GM21367 (cell line): ENCODE results near the gene PTPRF.

Experiments
- ATAC-seq: cut with Tn5 transposase; IDR thresholded peaks from one replicate; pipeline ENCODE4 v1.9.1; 2021; ENCODE audit not compliant: unreplicated experiment

The PTPRF gene

DNA sequence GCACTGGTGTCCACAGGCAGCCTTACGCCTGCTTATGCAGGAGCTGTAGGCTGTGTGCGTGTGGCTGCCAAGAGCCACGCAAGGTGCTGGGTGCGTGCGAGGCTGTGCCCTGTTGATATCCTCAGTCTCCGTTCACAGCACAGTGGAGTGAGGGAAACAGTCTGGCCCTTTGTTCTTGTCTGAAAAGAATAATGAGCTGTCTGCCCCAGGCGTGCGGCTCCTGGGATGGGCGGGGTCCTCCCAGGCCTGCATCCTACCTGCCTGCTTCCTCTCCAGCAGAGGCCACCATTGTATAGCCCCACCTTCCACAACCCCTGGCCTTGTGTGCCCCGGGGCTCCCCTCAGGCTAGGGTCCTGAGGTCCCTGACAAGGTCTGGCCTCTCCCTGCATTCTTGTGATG, 72.3 kb downstream of the PTPRF start:
- ATAC-seq: no peak

DNA sequence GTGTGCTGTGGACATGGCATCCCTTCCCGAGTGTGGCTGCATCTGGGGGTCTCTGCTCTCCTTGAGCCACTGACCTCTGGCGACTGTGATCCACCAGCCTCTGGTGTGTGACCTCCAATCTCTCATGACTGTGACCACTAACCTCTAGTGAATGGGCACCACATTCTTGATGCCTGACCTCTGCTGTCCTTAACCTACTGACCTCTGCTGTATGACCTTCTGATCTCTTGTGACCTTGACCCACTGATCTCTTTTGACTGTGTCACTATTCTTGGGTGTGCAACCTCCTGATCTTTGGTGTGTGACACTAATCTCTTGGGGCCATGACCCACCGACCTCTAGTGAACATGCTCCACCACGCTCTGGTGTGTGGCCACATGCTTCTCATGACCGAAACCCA, 73.5 kb downstream of the PTPRF start:
- no peak for ATAC-seq

DNA sequence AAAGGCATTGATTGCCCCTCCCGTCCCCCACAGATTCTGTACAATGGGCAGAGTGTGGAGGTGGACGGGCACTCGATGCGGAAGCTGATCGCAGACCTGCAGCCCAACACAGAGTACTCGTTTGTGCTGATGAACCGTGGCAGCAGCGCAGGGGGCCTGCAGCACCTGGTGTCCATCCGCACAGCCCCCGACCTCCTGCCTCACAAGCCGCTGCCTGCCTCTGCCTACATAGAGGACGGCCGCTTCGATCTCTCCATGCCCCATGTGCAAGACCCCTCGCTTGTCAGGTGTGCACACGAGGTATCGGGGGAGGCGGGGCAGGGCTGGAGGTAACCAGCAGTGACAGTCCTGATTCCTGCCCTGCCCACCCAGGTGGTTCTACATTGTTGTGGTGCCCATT, 74.5 kb downstream of the PTPRF start:
- ATAC-seq: no peak

DNA sequence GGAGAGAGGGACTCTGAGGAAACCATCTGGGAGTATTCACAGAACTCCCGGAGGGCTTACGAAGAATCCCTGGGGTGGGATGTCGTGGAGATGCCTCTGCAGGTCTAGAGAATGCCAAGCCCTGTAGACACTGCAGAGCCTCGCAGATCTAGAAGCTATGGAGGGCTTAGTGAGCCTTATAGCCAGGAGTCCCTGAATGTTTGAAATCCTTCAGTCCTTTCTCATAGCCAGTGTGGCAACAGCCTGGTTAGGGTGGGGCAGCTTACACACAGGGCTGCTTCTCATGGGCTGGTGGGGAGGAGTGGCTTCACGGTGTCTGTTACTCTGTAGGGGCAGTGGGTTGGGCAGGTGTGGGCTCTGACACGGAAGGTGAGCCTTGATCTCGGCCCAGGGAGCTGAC, 75.1 kb downstream of the PTPRF start:
- ATAC-seq: no peak

- ATAC-seq: no peak
Observed at GRCh38 chr1:43606624-43607023, 75.9 kb downstream of the PTPRF start.

DNA sequence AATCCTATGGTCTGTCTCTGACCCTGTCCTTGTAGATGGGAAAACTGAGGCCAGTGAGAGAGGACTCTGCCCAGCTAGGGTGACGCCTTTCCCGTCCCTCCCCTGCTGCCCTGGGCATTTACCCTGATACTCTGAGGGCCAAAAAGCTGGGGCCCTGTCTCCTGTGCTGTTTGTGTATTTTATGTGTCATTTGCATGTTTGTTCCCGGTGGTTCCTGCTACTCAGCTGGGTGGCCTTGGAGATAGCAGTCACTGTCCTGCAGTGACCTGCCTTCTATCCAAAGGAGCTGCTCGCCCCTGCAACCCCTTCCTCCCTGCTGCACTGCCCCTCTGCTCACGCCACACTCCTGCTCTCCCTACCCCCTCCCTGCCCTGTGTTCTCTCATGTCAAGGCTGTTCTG, 78.1 kb downstream of the PTPRF start:
- ATAC-seq: no peak

DNA sequence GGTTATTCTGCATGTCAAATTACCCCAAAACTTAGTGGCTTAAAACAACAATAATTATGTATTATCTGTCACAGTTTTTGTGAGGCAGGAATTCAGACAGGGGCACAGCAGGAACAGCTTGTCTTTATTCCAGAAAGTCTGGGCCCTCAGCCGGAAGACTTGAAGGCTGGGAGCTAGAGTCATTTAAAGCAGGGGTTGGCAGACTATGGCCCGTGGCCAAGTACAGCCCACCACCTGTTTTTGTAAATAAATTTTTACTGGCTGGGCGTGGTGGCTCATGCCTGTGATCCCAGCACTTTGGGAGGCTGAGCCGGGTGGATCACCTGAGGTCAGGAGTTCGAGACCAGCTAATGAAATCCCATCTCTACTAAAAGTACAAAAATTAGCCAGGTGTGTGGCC, 79.7 kb downstream of the PTPRF start:
- ATAC-seq: no peak

DNA sequence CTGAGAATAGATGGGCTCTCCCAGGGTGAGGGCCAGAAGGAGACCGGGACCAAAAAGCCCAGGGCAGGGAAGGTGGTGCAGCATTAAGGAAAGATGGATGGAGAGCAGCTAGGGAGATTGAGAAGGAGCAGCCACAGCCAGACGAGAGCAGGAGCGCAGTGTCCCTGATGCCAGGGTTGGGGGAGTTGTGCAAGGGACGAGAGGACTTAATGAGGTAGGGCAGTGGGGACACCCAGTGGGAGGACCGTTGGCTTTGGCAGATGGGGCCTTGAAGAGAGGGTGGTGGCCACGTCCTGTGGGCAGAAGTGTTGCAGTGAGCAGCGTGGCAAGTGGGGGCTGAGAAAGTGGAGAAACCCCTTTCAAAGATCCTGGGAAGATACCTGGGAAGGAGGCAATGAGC, 81.3 kb downstream of the PTPRF start:
- ATAC-seq: no peak

DNA sequence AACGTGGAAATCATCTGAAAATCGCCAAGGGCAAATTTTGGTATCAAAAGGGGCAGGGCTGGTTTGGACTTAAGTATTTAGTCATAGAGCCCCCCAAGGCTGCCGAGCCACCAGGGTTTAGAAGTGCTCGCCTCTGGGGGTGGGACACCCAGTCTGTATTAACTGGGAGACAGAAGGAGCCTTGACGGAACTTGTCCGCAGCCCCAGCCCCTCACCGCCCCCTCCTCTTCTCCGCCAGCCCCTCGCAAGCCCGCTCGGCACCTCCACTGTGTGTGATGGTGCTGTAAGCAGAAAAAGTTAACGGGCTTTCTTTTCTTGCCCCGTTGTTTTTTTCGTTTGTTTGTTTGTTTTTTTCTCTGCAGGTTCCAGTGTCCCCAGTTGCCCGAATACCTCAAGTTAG, 81.7 kb downstream of the PTPRF start:
- no peak for ATAC-seq

GRCh38 chr1:43613075-43613942, 82.6 kb downstream of the PTPRF start:
- ATAC-seq: no peak

- ATAC-seq: no peak
Observed at GRCh38 chr1:43614211-43614610, 83.5 kb downstream of the PTPRF start.

DNA sequence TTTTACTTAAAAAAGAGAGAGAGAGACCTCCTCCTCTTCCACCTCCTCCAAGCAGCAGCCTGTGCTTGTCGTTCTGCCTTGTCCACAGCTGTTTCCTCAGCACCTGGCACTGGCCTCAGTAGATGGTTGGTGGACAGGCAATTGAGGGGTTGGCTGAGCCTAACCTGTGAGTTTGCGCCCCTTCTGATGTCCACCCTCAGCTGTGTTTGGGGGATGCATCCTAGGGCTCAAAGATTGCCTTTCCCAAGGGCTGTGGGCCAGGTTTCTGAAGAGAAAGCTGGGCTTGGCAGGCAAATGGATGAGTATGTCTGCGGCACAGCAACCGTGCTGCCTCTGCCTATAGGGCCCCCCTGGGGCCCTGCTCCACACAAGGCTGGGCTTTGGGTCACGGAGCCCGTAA, 84.2 kb downstream of the PTPRF start:
- ATAC-seq: no peak

DNA sequence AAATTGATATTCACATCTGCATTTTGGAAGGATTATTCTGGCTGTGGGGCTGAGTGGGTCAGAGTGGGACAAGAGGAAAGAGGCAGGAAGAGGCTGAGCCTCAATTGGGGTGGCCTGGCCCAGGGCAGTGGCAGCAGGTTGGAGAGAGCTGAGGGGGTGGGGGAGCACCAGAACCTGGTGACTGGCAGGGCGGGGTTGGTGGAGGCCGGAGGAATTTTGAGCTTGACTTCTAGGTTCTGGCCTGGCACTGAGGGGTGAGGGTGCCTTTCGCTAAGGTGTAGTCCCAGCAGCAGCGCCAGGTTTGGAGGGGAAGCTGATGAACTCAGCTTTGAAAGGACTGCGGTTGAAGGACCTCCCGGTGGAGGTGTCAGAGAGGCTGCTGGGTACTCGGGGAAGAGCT, 85.7 kb downstream of the PTPRF start:
- no peak for ATAC-seq

DNA sequence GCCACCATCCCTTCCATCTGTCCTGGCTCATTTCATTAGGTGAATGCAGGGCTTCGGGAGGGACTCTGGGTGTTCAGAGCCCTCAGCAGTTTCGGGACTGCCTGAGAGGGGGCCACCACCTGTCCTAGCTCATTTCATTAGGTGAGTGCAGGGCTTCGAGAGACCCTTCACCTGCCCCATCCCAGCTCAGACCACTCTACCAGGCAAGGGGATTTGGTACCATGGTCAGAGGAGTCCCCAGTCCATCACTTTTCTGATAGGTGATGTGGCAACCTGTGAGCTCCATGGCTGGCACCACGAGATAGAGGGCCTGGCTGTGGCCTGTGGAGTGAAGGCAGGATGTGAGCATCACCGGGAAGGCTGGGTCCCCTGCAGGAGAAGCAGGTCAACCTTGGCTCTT, 86.3 kb downstream of the PTPRF start:
- ATAC-seq: no peak

GRCh38 chr1:43617668-43618067, 87.0 kb downstream of the PTPRF start:
- ATAC-seq: no peak

DNA sequence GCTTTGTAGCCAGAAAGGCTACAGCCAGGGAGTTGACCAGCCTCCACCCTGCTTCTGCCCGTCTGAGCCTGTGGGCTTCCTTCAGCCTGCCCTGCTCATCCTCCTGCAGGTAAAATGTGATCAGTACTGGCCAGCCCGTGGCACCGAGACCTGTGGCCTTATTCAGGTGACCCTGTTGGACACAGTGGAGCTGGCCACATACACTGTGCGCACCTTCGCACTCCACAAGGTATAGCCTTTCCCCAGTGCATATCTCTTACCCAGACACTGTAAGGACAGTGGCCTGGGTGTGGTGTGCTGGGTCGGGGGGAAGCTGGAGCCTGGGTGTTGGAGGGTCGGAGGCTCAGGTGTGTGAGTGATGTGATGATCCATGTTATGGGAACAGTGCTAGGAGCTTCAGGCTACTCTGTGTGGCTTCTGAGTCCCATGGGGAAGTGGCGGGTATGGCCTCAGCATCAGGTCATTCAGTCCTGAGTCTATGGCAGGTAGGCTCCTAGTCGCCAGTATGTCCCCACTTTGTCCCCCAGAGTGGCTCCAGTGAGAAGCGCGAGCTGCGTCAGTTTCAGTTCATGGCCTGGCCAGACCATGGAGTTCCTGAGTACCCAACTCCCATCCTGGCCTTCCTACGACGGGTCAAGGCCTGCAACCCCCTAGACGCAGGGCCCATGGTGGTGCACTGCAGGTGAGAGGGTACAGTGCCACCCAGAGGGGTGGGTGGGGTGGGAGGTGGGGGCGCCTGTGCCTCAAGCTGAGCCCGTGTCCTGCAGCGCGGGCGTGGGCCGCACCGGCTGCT, 88.0 kb downstream of the PTPRF start:
- no peak for ATAC-seq

- no peak for ATAC-seq
Observed at GRCh38 chr1:43619314-43619790, 88.7 kb downstream of the PTPRF start.

DNA sequence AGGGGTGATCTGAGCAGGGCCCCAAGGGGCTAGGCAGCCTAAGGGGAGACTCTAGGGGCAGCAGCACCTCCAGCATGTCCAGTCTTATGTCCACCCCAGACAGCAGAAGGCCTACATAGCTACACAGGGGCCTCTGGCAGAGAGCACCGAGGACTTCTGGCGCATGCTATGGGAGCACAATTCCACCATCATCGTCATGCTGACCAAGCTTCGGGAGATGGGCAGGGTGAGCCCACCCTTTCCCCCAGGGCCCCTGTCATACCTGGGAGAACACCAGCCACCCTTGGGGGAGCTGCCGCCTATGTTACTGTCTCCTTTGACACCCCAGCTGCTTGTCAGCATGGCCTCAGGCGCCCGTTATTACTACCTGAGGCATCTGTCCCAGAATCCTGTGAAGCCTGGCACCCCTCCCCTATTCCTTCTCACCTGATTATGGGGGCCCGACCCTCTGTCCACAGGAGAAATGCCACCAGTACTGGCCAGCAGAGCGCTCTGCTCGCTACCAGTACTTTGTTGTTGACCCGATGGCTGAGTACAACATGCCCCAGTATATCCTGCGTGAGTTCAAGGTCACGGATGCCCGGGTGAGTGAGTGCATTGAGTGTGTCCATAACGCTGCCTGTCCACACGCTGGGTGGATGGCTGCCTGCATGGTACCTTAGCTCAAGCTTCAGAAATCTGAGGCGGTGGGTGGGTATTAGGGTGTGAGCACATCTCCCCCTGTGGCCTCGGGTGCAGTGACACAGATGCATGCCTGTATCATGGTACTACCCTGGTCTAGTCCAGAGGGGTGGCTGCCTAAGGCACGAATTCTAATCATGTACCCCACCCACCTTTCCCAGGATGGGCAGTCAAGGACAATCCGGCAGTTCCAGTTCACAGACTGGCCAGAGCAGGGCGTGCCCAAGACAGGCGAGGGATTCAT, 89.6 kb downstream of the PTPRF start:
- no peak for ATAC-seq

- no peak for ATAC-seq
Observed at GRCh38 chr1:43620956-43621355, 90.3 kb downstream of the PTPRF start.

- ATAC-seq: no peak
Observed at GRCh38 chr1:43621386-43621785, 90.7 kb downstream of the PTPRF start.

GRCh38 chr1:43621861-43622260, 91.2 kb downstream of the PTPRF start:
- ATAC-seq: no peak
